ENCODE measurements around the gene TFB1M.
"Not testable (repeated sequence)": the region's sequence is repeated elsewhere in the genome, so short reads cannot be mapped to it uniquely, and the experiment has no call there.

The TFB1M gene

GRCh38 chr6:155301867-155302266 is 12.4 kb downstream of the TFB1M start:
- no peak for DNase-seq (ENCODE audit: low read depth in 2 of 2)

- DNase-seq (ENCODE audit: low read depth in 2 of 2): no peak
These were observed 16.6 kb downstream of the TFB1M start for GRCh38 chr6:155297669-155298068.

DNA sequence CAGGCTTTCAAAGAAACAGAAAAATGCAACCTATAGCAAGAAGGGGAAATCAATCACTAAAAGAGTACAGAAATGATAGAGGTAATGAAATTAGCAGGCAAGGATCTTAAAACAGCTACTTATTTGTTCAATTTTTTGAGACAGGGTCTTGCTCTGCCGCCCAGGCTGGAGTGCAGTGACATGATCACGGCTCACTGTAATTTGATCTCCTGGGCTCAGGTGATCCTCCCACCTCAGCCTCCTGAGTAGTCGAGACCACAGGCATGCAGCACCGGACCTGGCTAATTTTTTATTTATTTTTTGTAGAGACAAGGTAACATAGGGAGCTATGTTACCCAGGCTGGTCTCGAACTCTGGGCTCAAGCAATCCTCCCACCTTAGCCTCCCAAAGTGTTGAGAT is 21.6 kb downstream of the TFB1M start:
- no peak for DNase-seq (ENCODE audit: low read depth in 2 of 2)

GRCh38 chr6:155291291-155291690 is 23.0 kb downstream of the TFB1M start:
- no peak for DNase-seq (ENCODE audit: low read depth in 2 of 2)

DNA sequence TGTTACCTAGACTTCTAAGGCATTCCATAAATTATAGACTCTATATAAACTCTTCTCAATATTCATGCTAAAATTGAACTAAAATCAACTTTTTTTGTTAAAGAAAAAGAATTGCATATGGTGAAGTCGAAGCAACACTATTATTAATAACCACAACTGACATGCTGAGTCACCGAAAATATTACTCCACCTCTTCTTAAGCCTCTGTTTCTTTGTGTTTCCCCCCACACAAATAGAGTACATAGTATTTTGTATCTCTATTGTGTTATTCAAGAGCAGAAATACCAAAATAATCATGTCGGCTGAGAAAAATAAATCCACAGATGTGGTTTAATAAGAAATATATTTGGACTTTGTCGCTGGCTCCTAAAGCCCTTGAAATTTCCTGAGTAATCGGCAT is 23.8 kb downstream of the TFB1M start:
- DNase-seq (ENCODE audit: low read depth in 2 of 2): no peak

DNA sequence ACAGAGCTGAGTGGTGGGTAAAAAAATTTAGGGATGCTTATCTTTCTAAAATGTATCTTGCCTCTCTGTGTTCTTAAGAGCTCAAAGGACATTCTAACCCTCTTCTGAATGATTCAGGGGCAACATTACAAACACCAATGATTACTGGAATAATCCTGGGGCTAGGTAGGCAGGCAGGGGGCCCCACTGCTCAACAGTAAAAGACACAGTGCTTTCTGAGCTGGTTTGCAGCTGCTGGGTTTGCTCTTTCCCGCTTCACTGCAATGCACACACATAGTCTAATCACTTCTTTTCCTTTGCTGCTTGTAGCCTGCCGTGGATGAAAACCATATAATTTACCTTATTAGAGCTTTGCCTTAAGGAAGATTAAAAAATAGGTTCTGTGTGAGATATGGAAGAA is 26.5 kb downstream of the TFB1M start:
- no peak for DNase-seq (ENCODE audit: low read depth in 2 of 2)

GRCh38 chr6:155284775-155285174 is 29.5 kb downstream of the TFB1M start:
- DNase-seq (ENCODE audit: low read depth in 2 of 2): no peak

- DNase-seq (ENCODE audit: low read depth in 2 of 2): no peak
These were observed 35.8 kb downstream of the TFB1M start for GRCh38 chr6:155278319-155279049.

DNA sequence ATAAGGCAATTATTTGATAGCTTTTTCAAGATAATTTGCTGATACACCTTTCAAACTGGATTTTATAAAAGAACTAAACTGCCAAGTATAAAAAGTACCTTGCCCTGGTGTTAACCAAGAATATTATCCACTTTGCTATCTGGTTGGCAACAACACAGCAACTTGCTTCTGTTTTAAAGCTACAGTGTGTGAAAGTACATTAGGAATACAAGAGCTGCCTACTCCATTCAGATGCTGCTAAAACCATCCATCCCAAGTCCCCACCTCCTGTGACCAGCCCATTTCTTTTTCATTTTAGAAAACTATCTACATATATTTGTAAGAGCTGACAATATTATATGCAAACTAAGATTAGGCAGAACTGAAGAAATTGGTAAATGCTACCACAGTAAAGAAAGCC is 37.6 kb downstream of the TFB1M start:
- no peak for DNase-seq (ENCODE audit: low read depth in 2 of 2)

DNA sequence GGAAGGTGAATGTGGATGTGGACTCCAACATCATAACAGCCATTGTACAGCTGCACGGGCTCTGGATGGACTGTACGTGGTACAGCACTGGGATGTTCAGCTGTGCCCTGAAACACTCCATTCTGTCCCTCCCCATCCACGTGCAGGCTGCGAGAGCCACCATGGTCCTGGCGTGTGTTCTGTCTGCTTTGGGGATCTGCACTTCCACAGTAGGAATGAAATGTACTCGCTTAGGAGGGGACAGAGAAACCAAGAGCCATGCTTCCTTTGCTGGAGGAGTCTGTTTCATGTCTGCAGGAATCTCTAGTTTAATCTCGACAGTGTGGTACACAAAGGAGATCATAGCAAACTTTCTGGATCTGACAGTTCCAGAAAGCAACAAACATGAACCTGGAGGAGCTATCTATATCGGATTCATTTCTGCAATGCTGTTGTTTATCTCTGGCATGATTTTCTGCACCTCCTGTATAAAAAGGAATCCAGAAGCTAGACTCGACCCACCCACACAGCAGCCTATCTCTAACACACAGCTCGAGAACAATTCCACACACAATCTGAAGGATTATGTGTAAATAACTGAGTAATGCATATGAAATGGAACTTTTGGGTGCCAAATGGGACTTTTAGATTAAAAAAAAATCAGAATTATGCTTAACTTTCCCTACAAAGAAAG is 38.3 kb downstream of the TFB1M start:
- DNase-seq (ENCODE audit: low read depth in 2 of 2): no peak

GRCh38 chr6:155274533-155274932 is 39.8 kb downstream of the TFB1M start:
- DNase-seq (ENCODE audit: low read depth in 2 of 2): no peak

DNA sequence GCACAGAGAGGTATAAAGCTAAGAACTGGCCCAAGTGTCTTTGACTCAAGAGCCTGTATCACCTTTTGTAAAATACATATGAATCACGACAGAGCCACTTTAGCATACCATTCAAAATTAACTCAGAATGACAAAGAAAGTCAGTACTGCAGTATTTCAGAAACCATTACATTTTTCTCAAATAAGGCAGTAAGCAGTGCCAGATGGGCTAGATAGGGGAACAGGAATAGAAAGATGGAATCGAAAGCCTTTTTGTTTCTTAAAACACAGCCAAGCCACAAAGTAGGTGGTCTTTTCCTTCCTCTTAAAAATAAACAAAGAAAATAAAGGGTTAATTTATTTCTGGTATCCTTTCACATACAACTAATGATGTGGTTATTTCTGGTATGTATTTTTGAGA is 40.2 kb downstream of the TFB1M start:
- no peak for DNase-seq (ENCODE audit: low read depth in 2 of 2)

GRCh38 chr6:155273431-155273830 is 40.9 kb downstream of the TFB1M start:
- no peak for DNase-seq (ENCODE audit: low read depth in 2 of 2)

DNA sequence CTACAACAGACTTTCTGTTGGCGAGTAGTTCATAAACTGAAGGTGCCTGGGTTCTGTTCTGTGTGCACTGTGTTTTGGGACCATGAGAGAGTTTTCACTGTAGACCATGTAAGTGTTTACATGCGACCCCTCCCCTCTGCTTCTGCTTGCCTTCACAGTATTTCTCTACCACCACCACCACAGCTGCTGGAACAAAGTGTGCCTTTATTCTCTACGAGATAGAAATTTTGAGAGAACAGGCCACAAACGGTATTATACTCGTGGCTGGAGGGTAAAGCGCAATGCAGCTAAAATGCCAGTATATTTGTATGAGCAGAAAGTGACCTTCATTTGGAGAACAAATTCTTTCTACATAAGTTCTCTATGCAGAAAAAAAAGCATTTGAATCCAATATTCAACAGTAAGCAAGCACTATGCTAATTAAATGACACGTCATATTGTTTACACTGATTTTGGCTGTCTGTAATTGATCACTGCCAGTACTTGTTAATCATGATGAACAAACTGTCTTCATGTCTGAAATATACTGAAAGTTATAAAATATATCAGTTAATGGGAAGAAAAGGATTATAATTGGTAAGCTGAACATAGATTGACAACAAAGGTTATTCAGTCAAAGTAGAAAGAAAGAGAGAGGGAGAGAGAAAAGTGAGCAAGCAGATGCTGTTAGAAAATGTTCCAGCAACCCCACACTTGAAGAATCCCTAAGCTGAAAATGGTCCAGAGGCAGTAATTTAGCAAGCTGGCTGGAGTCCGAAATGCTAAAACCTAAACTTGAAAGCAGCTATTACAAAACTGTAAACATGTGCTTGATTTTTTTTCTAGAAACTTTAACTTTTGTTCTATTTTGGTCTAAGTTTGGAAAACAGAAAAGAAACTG is 41.7 kb downstream of the TFB1M start:
- no peak for DNase-seq (ENCODE audit: low read depth in 2 of 2)

GRCh38 chr6:155271145-155271544 is 43.1 kb downstream of the TFB1M start:
- DNase-seq (ENCODE audit: low read depth in 2 of 2): no peak

- no peak for DNase-seq (ENCODE audit: low read depth in 2 of 2)
These were observed 43.7 kb downstream of the TFB1M start for GRCh38 chr6:155270561-155271091.

- no peak for DNase-seq (ENCODE audit: low read depth in 2 of 2)
These were observed 44.5 kb downstream of the TFB1M start for GRCh38 chr6:155269765-155270164.

DNA sequence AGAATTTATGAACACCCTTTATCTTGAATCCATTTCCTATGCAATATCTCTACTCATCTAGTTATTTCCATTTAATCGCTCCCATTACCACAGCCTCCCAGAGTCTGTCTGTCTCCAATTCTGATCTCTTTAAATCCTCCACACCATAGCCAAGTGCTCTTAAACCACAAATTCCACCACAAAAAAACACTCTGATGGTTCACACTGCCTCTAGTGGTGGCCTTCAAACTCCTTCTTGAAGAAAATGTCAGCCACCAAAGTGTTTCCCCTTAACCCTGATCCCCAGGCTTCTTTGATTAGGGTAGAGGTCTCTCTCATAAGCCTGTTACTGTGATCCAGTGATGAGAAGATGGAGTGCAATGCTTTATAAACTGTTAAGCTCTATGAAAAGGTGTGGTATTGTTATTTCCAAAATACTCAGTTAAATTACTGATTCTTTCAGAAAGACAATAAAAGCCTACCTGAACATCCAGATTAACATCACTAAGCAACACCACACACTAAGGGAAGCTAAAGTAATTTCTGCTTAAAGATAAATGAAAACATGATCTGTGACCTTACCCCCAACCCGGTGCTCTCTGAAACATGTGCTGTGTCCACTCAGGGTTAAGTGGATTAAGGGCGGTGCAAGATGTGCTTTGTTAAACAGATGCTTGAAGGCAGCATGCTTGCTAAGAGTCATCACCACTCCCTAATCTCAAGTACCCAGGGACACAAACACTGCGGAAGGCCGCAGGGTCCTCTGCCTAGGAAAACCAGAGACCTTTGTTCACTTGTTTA is 46.0 kb downstream of the TFB1M start:
- not testable (repeated sequence) for DNase-seq (ENCODE audit: low read depth in 2 of 2)

- DNase-seq (ENCODE audit: low read depth in 2 of 2): no peak
These were observed 46.9 kb downstream of the TFB1M start for GRCh38 chr6:155267411-155267810.

- no peak for DNase-seq (ENCODE audit: low read depth in 2 of 2)
These were observed 48.3 kb downstream of the TFB1M start for GRCh38 chr6:155265843-155266535.

Data from stimulated activated CD4-positive, alpha-beta T cell treated with anti-CD3 and anti-CD28 coated beads, Interleukin-12 subunit alpha, Interleukin-12 subunit beta, amount 100 ng/mL, for 24 hours (primary cell).